ENCODE results near the gene KIF1A. TPM values are rescaled to one million over a fixed set of nuclear protein-coding genes. Genes with fewer than 3 reads are reported as not detected.

The KIF1A gene
- total and polyA plus RNA-seq, 2 experiments from 2014 or later: 16.1 to 16.5 TPM

DNA sequence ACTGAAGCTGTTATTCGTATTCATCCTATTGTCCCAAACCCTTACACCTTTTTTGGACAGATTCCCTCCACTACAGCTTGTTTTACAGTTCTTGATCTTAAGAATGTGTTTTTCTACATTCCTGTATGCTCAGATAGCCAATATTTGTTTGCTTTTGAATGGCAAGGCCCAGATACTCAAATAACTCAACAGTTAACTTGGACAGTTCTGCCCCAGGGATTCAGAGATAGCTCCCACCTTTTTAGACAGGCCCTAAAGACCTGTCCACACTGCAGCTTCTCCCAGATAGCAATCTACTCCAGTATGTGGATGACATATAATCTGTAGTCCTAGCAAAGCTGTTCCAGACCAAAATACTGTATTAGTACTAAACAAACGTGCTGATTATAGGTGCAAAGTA, 41.5 kb upstream of the KIF1A start:
- Histone ChIP-seq H3K27ac (no peak overlapping the region), H3K27me3 (no peaks in the 10 kb centered on the region), H3K4me3 (no peak overlapping the region), H3K9me2 (replicated peaks; ENCODE audit: insufficient read depth) (no peaks in the 10 kb centered on the region), H4K20me1 (ENCODE audit: insufficient read depth, poor library complexity, severe bottlenecking) (no peaks in the 10 kb centered on the region), H3K79me2 (no peaks in the 10 kb centered on the region), H3K9me3 (ENCODE audit: low read depth) (no peaks in the 10 kb centered on the region), H3K36me3 (replicated peaks; ENCODE audit: insufficient read depth, low read depth) (no peaks in the 10 kb centered on the region), H3K4me2 (no peak overlapping the region), H2AFZ (no peak overlapping the region), H3K4me1 (ENCODE audit: insufficient read depth) (peaks cover 4% of the 10 kb centered on the region)
- 81% methylated on average over 2 of the region's 2 CpGs for WGBS (ENCODE audit: low lambda C conversion rate, missing lambda C conversion rate)
- DNase-seq (ENCODE audit: low spot score): no peak
- TF ChIP-seq, protein P1, sequence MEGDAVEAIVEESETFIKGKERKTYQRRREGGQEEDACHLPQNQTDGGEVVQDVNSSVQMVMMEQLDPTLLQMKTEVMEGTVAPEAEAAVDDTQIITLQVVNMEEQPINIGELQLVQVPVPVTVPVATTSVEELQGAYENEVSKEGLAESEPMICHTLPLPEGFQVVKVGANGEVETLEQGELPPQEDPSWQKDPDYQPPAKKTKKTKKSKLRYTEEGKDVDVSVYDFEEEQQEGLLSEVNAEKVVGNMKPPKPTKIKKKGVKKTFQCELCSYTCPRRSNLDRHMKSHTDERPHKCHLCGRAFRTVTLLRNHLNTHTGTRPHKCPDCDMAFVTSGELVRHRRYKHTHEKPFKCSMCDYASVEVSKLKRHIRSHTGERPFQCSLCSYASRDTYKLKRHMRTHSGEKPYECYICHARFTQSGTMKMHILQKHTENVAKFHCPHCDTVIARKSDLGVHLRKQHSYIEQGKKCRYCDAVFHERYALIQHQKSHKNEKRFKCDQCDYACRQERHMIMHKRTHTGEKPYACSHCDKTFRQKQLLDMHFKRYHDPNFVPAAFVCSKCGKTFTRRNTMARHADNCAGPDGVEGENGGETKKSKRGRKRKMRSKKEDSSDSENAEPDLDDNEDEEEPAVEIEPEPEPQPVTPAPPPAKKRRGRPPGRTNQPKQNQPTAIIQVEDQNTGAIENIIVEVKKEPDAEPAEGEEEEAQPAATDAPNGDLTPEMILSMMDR (IDR thresholded peaks at IDR 0.05; ENCODE audit: poor library complexity): no peak
- no peak for TF ChIP-seq EZH2 (IDR thresholded peaks at IDR 0.05; ENCODE audit: borderline replicate concordance)
- TF ChIP-seq EZH2phosphoT487 (IDR thresholded peaks at IDR 0.05; ENCODE audit: low read depth, severe bottlenecking, unreplicated experiment): no peak

DNA sequence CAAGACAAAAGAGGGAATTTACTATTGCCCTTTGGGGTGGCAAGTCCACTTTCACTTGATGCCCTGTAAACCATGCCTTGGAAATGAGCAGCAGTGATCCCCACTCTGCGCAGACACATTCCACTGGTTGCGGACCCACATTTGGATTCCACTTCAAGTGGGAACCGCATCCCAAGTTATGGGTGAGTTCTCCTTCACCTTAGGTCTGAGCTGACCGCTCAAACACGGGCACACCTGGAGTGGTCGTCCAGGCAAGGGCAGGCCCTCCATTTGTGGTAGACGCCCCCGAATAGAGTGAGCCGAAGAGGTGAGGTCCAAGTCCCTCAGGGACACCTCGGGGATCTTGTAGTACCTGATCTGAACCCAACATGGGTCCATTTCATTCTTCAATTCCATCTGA, 38.9 kb upstream of the KIF1A start:
- 95% methylated on average over 10 of the region's 10 CpGs for WGBS (ENCODE audit: low lambda C conversion rate, missing lambda C conversion rate)
- H3K9me3 ChIP-seq (ENCODE audit: low read depth): no peaks in the 10 kb centered on the region
- H3K79me2 ChIP-seq: no peaks in the 10 kb centered on the region
- no peak overlapping the region for H2AFZ ChIP-seq
- DNase-seq (ENCODE audit: low spot score): no peak
- no peaks in the 10 kb centered on the region for H3K9me2 ChIP-seq (replicated peaks; ENCODE audit: insufficient read depth)
- H3K4me2 ChIP-seq: no peak overlapping the region
- TF ChIP-seq EZH2phosphoT487 (IDR thresholded peaks at IDR 0.05; ENCODE audit: low read depth, severe bottlenecking, unreplicated experiment) (no peak), EZH2 (IDR thresholded peaks at IDR 0.05; ENCODE audit: borderline replicate concordance) (no peak)
- TF ChIP-seq, protein P1 (IDR thresholded peaks at IDR 0.05; ENCODE audit: poor library complexity): no peak
- H3K27me3 ChIP-seq: no peaks in the 10 kb centered on the region
- no peak overlapping the region for H3K27ac ChIP-seq
- H3K4me3 ChIP-seq: no peak overlapping the region
- H3K4me1 ChIP-seq (ENCODE audit: insufficient read depth): peaks cover 4% of the 10 kb centered on the region
- H3K36me3 ChIP-seq (replicated peaks; ENCODE audit: insufficient read depth, low read depth): no peaks in the 10 kb centered on the region
- H4K20me1 ChIP-seq (ENCODE audit: insufficient read depth, poor library complexity, severe bottlenecking): no peaks in the 10 kb centered on the region

DNA sequence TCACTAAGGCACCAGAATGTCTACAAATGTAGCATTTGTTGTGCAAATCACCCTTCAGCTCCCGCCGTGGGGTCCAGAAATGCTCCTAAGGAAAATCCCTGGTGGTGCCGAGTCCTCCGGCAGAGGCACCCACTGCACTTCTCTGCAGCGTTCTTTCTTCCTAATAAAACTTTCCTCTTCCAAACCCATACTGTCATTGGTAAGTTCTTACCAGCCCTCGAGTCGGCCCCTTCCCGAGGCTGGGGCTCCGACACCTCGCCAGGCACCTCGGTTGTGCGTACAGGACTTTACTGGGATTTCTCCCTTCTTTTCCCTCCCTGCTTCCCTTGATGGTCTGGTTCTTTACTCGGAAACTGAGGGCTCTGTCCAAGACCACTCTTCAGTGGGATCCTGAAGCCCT, 38.3 kb upstream of the KIF1A start:
- Histone ChIP-seq H3K27ac (no peak overlapping the region), H3K27me3 (no peaks in the 10 kb centered on the region), H3K36me3 (replicated peaks; ENCODE audit: insufficient read depth, low read depth) (no peaks in the 10 kb centered on the region), H3K9me3 (ENCODE audit: low read depth) (no peaks in the 10 kb centered on the region), H3K79me2 (no peaks in the 10 kb centered on the region), H3K4me3 (no peak overlapping the region), H3K9me2 (replicated peaks; ENCODE audit: insufficient read depth) (no peaks in the 10 kb centered on the region), H4K20me1 (ENCODE audit: insufficient read depth, poor library complexity, severe bottlenecking) (no peaks in the 10 kb centered on the region), H2AFZ (no peak overlapping the region), H3K4me2 (no peak overlapping the region), H3K4me1 (ENCODE audit: insufficient read depth) (peaks cover 4% of the 10 kb centered on the region)
- TF ChIP-seq EZH2phosphoT487 (IDR thresholded peaks at IDR 0.05; ENCODE audit: low read depth, severe bottlenecking, unreplicated experiment): no peak
- no peak for TF ChIP-seq EZH2 (IDR thresholded peaks at IDR 0.05; ENCODE audit: borderline replicate concordance)
- TF ChIP-seq, protein P1 (IDR thresholded peaks at IDR 0.05; ENCODE audit: poor library complexity): no peak
- WGBS (ENCODE audit: low lambda C conversion rate, missing lambda C conversion rate): 96% methylated on average over 13 of the region's 13 CpGs
- DNase-seq (ENCODE audit: low spot score): no peak

Measured in hepatocyte (in vitro differentiated cells).